ENCODE data around the gene RAC3.

DNA sequence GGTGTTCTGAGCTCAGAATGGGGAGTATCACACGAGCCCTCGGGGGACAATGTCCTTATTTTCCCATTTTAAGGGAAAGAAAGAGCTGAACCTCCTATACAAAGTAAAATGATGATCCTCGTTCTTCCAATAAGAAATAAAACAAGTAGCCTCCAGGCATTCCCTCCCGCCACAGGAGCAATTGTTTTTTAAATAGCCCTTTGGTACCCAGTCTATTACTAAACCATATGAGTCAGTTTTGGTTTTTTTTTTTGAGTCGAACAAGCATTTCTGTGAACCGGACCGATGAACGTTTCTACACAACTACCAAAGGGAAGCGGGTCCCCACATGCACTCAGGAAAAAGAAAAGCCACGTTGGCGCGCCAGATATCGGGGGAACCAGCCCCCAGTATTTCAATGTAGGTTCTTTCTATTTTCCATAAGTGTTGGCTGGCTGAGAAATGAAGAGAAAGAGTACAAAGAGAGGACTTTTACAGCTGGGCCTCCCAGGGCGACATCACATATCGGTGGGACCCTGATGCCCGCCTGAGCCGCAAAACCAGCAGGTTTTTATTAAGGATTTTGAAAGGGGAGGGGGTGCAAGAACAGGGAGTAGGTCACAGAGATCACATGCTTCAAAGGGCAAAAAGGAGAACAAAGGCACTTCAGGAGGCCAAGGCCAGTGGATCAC, 9.8 kb downstream of the RAC3 start:
- no peak for TF ChIP-seq ZNF274 (IDR thresholded peaks at IDR 0.05; ENCODE audit: low read depth, low read length)
- TF ChIP-seq YY1 (IDR thresholded peaks at IDR 0.05; ENCODE audit: insufficient read depth, insufficient read length), result no peak
